ENCODE data around the gene NTRK3. TPM values are rescaled to one million over a fixed set of nuclear protein-coding genes. Genes with fewer than 3 reads are reported as not detected.

Gene NTRK3
- total RNA-seq: not detected in 2 replicates
- long read RNA-seq: 0 reads

DNA sequence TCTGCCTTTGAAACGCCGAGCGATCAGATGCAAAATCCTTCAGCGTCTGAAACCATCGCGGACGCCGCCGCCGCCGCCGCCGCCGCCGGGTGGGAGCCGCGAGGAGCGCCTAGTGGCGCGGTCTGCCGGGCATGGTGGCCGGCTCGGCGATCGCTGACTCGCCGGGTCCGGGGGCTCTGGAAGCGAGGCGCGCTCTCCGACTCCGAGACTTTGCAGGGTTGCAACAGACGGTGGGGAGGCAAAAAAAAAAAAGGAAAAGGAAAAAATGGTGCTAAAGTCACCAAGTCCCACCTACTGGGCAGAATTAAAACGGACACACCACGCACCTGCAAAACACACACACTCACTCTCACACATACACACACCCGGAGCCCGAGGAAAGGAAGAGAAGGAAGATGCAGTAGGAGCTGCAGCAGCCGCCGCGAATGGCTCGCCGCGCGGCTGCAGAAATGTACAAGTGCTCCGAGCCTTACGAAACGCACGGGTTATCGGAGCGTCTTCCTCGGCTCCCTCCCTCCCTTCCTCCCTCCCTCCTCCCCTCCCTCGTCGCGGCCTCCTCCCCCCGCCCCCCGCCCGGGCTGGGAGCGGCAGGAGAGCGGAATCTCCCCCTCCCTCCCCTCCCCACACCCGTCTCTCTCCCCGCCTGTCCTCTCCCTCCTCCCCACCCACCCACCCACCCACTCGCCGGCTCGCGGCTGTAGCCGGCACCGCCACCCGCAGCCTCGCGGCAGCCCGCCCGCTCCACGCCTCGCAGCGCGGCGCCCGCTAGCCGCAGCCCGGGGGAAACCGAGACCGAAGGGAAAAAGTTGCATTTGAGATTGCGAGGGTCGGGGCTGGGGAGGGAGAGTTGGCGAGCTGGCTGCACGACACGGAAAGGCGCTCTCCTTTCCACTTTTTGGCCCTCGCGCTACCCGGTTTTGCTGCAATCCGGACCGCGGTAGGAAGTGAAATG lies at the start of gene NTRK3:
Gene NTRK3, minus strand, starts transcription at position 461 of the 952 bp plus-strand sequence. CDS start 586 bp downstream, outside the sequence.
- Mint-ChIP-seq H3K4me1 (ENCODE audit: unreplicated experiment) (peaks cover 18% of the 10 kb centered on the region), H3K4me3 (ENCODE audit: unreplicated experiment) (peak within 1 kb of the TSS; percentile 73), H3K36me3 (ENCODE audit: unreplicated experiment) (no peaks in the 10 kb centered on the region), H3K9me3 (ENCODE audit: unreplicated experiment) (no peaks in the 10 kb centered on the region), H3K27me3 (ENCODE audit: unreplicated experiment) (peaks cover 61% of the 10 kb centered on the region), H3K27ac (ENCODE audit: unreplicated experiment) (no peak within 1 kb of the TSS)
- TF ChIP-seq, protein P1, sequence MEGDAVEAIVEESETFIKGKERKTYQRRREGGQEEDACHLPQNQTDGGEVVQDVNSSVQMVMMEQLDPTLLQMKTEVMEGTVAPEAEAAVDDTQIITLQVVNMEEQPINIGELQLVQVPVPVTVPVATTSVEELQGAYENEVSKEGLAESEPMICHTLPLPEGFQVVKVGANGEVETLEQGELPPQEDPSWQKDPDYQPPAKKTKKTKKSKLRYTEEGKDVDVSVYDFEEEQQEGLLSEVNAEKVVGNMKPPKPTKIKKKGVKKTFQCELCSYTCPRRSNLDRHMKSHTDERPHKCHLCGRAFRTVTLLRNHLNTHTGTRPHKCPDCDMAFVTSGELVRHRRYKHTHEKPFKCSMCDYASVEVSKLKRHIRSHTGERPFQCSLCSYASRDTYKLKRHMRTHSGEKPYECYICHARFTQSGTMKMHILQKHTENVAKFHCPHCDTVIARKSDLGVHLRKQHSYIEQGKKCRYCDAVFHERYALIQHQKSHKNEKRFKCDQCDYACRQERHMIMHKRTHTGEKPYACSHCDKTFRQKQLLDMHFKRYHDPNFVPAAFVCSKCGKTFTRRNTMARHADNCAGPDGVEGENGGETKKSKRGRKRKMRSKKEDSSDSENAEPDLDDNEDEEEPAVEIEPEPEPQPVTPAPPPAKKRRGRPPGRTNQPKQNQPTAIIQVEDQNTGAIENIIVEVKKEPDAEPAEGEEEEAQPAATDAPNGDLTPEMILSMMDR (IDR thresholded peaks at IDR 0.05): no peak
- DNase-seq (ENCODE audit: extremely low spot score, unreplicated experiment): no peak

DNA sequence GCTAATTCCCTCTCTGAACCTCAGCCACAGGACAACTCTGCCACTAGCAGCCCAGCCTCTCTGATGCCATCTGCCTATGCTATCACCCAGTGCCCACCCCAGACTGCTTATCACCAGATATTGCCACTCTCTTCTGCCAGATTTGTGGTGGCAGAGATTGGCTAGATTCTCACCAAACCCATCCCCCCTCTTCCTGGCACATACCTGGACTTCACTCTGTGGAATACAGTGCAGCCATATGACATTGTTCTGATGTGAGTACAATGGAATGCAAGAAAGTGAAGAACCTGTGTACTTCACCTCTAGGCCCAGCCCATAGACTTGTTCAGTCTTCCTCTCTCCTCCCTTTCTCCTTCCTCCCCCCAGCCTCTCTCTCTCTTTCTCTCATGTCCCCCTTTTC lies 46.9 kb upstream of the NTRK3 start:
- no peaks in the 10 kb centered on the region for H3K9me3 Mint-ChIP-seq (ENCODE audit: unreplicated experiment)
- H3K4me1 Mint-ChIP-seq (ENCODE audit: unreplicated experiment): no peaks in the 10 kb centered on the region
- no peaks in the 10 kb centered on the region for H3K36me3 Mint-ChIP-seq (ENCODE audit: unreplicated experiment)
- no peak for DNase-seq (ENCODE audit: extremely low spot score, unreplicated experiment)
- no peak overlapping the region for H3K4me3 Mint-ChIP-seq (ENCODE audit: unreplicated experiment)
- no peaks in the 10 kb centered on the region for H3K27me3 Mint-ChIP-seq (ENCODE audit: unreplicated experiment)
- H3K27ac Mint-ChIP-seq (ENCODE audit: unreplicated experiment): no peak overlapping the region
- TF ChIP-seq, protein P1 (IDR thresholded peaks at IDR 0.05): no peak

GRCh38 chr15:88302373-88302772 lies 45.8 kb upstream of the NTRK3 start:
- DNase-seq (ENCODE audit: extremely low spot score, unreplicated experiment): no peak
- Mint-ChIP-seq H3K27me3 (ENCODE audit: unreplicated experiment) (no peaks in the 10 kb centered on the region), H3K27ac (ENCODE audit: unreplicated experiment) (no peak overlapping the region), H3K4me1 (ENCODE audit: unreplicated experiment) (no peaks in the 10 kb centered on the region), H3K4me3 (ENCODE audit: unreplicated experiment) (no peak overlapping the region), H3K9me3 (ENCODE audit: unreplicated experiment) (no peaks in the 10 kb centered on the region), H3K36me3 (ENCODE audit: unreplicated experiment) (no peaks in the 10 kb centered on the region)
- TF ChIP-seq, protein P1 (IDR thresholded peaks at IDR 0.05): no peak

DNA sequence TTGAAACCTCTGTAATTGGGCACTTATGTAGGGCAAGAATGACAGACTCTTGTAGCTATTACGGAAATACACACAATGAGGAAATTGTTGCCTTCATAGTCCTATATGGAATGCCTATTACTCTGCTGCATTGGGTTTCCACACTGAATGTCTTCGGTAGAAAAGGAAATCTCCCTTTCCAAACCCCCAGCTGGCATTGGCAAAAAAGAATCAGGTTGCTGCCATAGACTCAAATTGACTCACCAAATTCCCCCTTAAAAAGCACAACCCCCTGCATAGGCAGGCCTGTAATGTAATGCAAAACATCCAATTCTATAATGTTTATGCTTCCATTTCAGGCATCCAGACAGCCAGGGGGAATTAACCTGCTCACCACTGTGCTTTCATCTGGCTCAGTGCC lies 44.8 kb upstream of the NTRK3 start:
- no peak overlapping the region for H3K4me3 Mint-ChIP-seq (ENCODE audit: unreplicated experiment)
- H3K9me3 Mint-ChIP-seq (ENCODE audit: unreplicated experiment): no peaks in the 10 kb centered on the region
- no peaks in the 10 kb centered on the region for H3K27me3 Mint-ChIP-seq (ENCODE audit: unreplicated experiment)
- no peak overlapping the region for H3K27ac Mint-ChIP-seq (ENCODE audit: unreplicated experiment)
- no peak for DNase-seq (ENCODE audit: extremely low spot score, unreplicated experiment)
- no peaks in the 10 kb centered on the region for H3K36me3 Mint-ChIP-seq (ENCODE audit: unreplicated experiment)
- H3K4me1 Mint-ChIP-seq (ENCODE audit: unreplicated experiment): no peaks in the 10 kb centered on the region
- TF ChIP-seq, protein P1 (IDR thresholded peaks at IDR 0.05): no peak

DNA sequence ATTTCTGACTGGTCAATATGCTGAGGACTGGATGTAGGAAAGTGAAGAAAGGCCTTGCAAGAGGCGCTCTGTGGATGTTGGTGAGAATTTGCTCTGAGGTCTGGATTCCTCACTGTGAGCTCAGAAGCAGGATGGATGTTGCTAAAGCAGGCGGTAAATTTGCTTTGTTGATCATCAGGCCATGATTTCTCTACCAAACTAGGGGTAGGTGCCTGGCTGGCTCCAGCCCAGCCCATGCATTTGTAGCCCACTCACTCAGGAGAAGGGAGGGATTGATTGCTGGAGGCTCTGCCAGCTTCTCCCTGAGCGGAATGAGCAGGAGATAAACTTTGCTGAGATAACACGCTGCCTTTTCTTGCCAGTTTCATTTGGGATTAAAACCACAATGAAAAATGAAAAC lies 44.3 kb upstream of the NTRK3 start:
- Mint-ChIP-seq H3K27ac (ENCODE audit: unreplicated experiment) (no peak overlapping the region), H3K9me3 (ENCODE audit: unreplicated experiment) (no peaks in the 10 kb centered on the region), H3K4me3 (ENCODE audit: unreplicated experiment) (no peak overlapping the region), H3K27me3 (ENCODE audit: unreplicated experiment) (no peaks in the 10 kb centered on the region), H3K4me1 (ENCODE audit: unreplicated experiment) (no peaks in the 10 kb centered on the region), H3K36me3 (ENCODE audit: unreplicated experiment) (no peaks in the 10 kb centered on the region)
- TF ChIP-seq, protein P1 (IDR thresholded peaks at IDR 0.05): no peak
- no peak for DNase-seq (ENCODE audit: extremely low spot score, unreplicated experiment)

Measured in osteocyte (in vitro differentiated cells).